ENCODE results near the gene RNPEP. TPM values are rescaled to one million over a fixed set of nuclear protein-coding genes. Genes with fewer than 3 reads are reported as not detected.

RNPEP gene
- total and polyA plus RNA-seq, 2 experiments from 2014 or later, result 32.1 to 80.3 TPM

- no peak for TF ChIP-seq ZNF462 (CRISPR knock-in tag; IDR thresholded peaks at IDR 0.05)
- TF ChIP-seq CTCF (conservative IDR thresholded peaks at IDR 0.05; ENCODE audit: low read depth in 2 of 2), result no peak
- no peak for TF ChIP-seq JUNB (IDR thresholded peaks at IDR 0.05; ENCODE audit: unreplicated experiment)
- no peak for TF ChIP-seq POLR2AphosphoS5 (IDR thresholded peaks at IDR 0.05; ENCODE audit: low read depth)
- TF ChIP-seq NANOG (IDR thresholded peaks at IDR 0.05; ENCODE audit: borderline replicate concordance), result no peak
- TF ChIP-seq ETS1 (IDR thresholded peaks at IDR 0.05), result no peak
- no peak for TF ChIP-seq EZH2 (IDR thresholded peaks at IDR 0.05; ENCODE audit: low read depth, unreplicated experiment)
These were observed 47.3 kb downstream of the RNPEP start (continued) for GRCh38 chr1:202029727-202030126.

All from GM23338 (cell line).